GOT3 (cell line): ENCODE measurements around the gene SDC4.

ENCODE experiments used
- DNase-seq: peaks from one replicate; lab custom pipeline; 2025; ENCODE audit warnings: mixed read lengths; lab: John Stamatoyannopoulos, UW

Gene SDC4

GRCh38 chr20:45318386-45318939 lies 29.8 kb downstream of the SDC4 start:
- no peak for DNase-seq

GRCh38 chr20:45317826-45318225 lies 30.4 kb downstream of the SDC4 start:
- DNase-seq, result no peak

GRCh38 chr20:45316150-45317080 lies 31.8 kb downstream of the SDC4 start:
- DNase-seq, result no peak

- DNase-seq, result no peak
Measured at GRCh38 chr20:45315672-45316071, 32.6 kb downstream of the SDC4 start.

GRCh38 chr20:45313943-45314342 lies 34.3 kb downstream of the SDC4 start:
- DNase-seq, result no peak

GRCh38 chr20:45313065-45313695 lies 35.0 kb downstream of the SDC4 start:
- DNase-seq, result no peak

- no peak for DNase-seq
Measured at GRCh38 chr20:45312241-45312640, 36.0 kb downstream of the SDC4 start.

GRCh38 chr20:45311589-45312211 lies 36.5 kb downstream of the SDC4 start:
- DNase-seq, result peak; percentile 36

- DNase-seq, result no peak
Measured at GRCh38 chr20:45309075-45309474, 39.1 kb downstream of the SDC4 start.

GRCh38 chr20:45308117-45308778 lies 40.0 kb downstream of the SDC4 start, which contains the start of gene MATN4:
MATN4 (minus strand) TSS chr20:45308299; CDS start chr20:45305582, 2,717 bp downstream.
- DNase-seq, result no peak

- DNase-seq, result no peak
Measured at GRCh38 chr20:45307076-45307640, 41.1 kb downstream of the SDC4 start.

GRCh38 chr20:45306431-45306982 lies 41.7 kb downstream of the SDC4 start, which contains the start of gene RBPJL:
RBPJL (plus strand) TSS chr20:45306840; CDS start chr20:45306923, 83 bp downstream.
- no peak for DNase-seq

GRCh38 chr20:45305262-45305661 lies 43.0 kb downstream of the SDC4 start:
- DNase-seq, result no peak

GRCh38 chr20:45304464-45304999 lies 43.7 kb downstream of the SDC4 start:
- no peak for DNase-seq

- DNase-seq, result no peak
Measured at GRCh38 chr20:45303586-45304463, 44.4 kb downstream of the SDC4 start.

- DNase-seq, result no peak
Measured at GRCh38 chr20:45301824-45302271, 46.4 kb downstream of the SDC4 start.

- no peak for DNase-seq
Measured at GRCh38 chr20:45300961-45301360, 47.3 kb downstream of the SDC4 start.

- DNase-seq, result no peak
Measured at GRCh38 chr20:45299786-45300185, 48.4 kb downstream of the SDC4 start.

GRCh38 chr20:45297786-45298497 lies 50.3 kb downstream of the SDC4 start:
- no peak for DNase-seq
